GM12801 (cell line): ENCODE measurements around the gene FAM20C.

Experiments used
- CTCF ChIP-seq: IDR thresholded peaks from one replicate; pipeline ENCODE4 v1.5.1; 2011; ENCODE audit warnings: control low read depth; ENCODE audit not compliant: insufficient read length; ENCODE audit errors: extremely low read depth

The FAM20C gene

GRCh38 chr7:187227-187927 lies 5.0 kb upstream of the FAM20C start:
- no peak for TF ChIP-seq CTCF

GRCh38 chr7:188174-188573 lies 4.2 kb upstream of the FAM20C start:
- no peak for TF ChIP-seq CTCF

GRCh38 chr7:188727-189500 lies 3.5 kb upstream of the FAM20C start:
- no peak for TF ChIP-seq CTCF

- TF ChIP-seq CTCF = no peak
These were observed 2.7 kb upstream of the FAM20C start for GRCh38 chr7:189719-190118.

- TF ChIP-seq CTCF = no peak
These were observed 2.2 kb upstream of the FAM20C start for GRCh38 chr7:190196-190595.

- TF ChIP-seq CTCF = no peak
These were observed 1.0 kb upstream of the FAM20C start for GRCh38 chr7:191105-191980.
